OCI-LY7 (cell line): ENCODE results near the gene CLEC20A.

Experiments used
- CTCF ChIP-seq: fragments of 200-600 bp; sonication (generic); conservative IDR thresholded peaks from 2 replicates; pipeline ENCODE4 v1.5.1; 2014; ENCODE audit warnings: mild to moderate bottlenecking, antibody characterized with exemption, low read length, moderate library complexity, mixed read lengths
- EZH2phosphoT487 ChIP-seq: fragments of 200-600 bp; sonication (generic); IDR thresholded peaks from 2 replicates; pipeline ENCODE4 v1.6.1; 2018; ENCODE audit warnings: low read depth, borderline replicate concordance, mild to moderate bottlenecking, mixed run types, antibody characterized with exemption, low read length, moderate library complexity, mixed read lengths

GRCh38 chr1:178461104-178461503 is 35.7 kb downstream of the CLEC20A start:
- TF ChIP-seq CTCF, result no peak
- no peak for TF ChIP-seq EZH2phosphoT487
